SU-DHL-6 (cell line): ENCODE data around the gene CPVL.

Experiments
- H2AFZ ChIP-seq: fragments of 200-600 bp; sonication (generic); 2 replicates; pipeline ENCODE4 v1.6.1; 2014; ENCODE audit warnings: low read depth, mild to moderate bottlenecking, moderate library complexity, mixed read lengths, antibody characterized with exemption, low read length; ENCODE audit not compliant: severe bottlenecking
- H3F3A ChIP-seq: fragments of 200-600 bp; shearing (Covaris generic); 2 replicates; pipeline ENCODE4 v1.6.0; 2016; ENCODE audit warnings: antibody characterized with exemption, mild to moderate bottlenecking; ENCODE audit not compliant: insufficient read depth
- H3K27ac ChIP-seq: fragments of 200-600 bp; sonication (generic); 2 replicates; pipeline ENCODE4 v1.5.1; 2016; ENCODE audit warnings: low read depth, mild to moderate bottlenecking, low read length, moderate library complexity, mixed read lengths
- H3K27me3 ChIP-seq: fragments of 200-600 bp; sonication (generic), shearing (Covaris generic); 2 replicates; pipeline ENCODE4 v1.6.0; 2014; ENCODE audit warnings: mild to moderate bottlenecking, low read length
- H3K36me3 ChIP-seq: fragments of 200-600 bp; sonication (generic); 2 replicates; pipeline ENCODE4 v1.6.1; 2014; ENCODE audit warnings: mild to moderate bottlenecking, low read length, mixed read lengths
- H3K4me2 ChIP-seq: fragments of 300-600, 200-600 bp; shearing (Covaris generic), sonication (generic); 2 replicates; pipeline ENCODE4 v1.6.0; 2014; ENCODE audit warnings: low read length, low read depth, mild to moderate bottlenecking; ENCODE audit not compliant: poor library complexity, severe bottlenecking
- H3K4me3 ChIP-seq: fragments of 200-600 bp; sonication (generic); 2 replicates; pipeline ENCODE4 v1.5.1; 2014; ENCODE audit warnings: antibody characterized with exemption, low read length, mild to moderate bottlenecking, mixed read lengths; ENCODE audit not compliant: insufficient read depth, poor library complexity, severe bottlenecking
- H3K79me2 ChIP-seq: fragments of 200-600 bp; sonication (generic); 2 replicates; pipeline ENCODE4 v1.6.1; 2014; ENCODE audit warnings: mild to moderate bottlenecking, low read length, moderate library complexity; ENCODE audit not compliant: insufficient read depth
- H3K9ac ChIP-seq: fragments of 200-600 bp; sonication (generic); 2 replicates; pipeline ENCODE4 v1.7.0; 2014; ENCODE audit warnings: mild to moderate bottlenecking, low read length
- H3K9me2 ChIP-seq: fragments of 200-600 bp; sonication (generic); replicated peaks from 2 replicates; pipeline ENCODE4 v1.6.1; 2014; ENCODE audit warnings: low read length; ENCODE audit not compliant: insufficient read depth
- H3K9me3 ChIP-seq: fragments of 200-600 bp; sonication (generic); 2 replicates; pipeline ENCODE4 v1.6.1; 2014; ENCODE audit warnings: low read length, mixed read lengths; ENCODE audit not compliant: insufficient read depth
- H4K20me1 ChIP-seq: fragments of 200-600 bp; sonication (generic); 2 replicates; pipeline ENCODE4 v1.6.1; 2014; ENCODE audit warnings: low read depth, mild to moderate bottlenecking, antibody characterized with exemption, low read length, moderate library complexity, mixed read lengths
- CTCF ChIP-seq: fragments of 200-600 bp; sonication (generic); IDR thresholded peaks from one replicate; pipeline ENCODE4 v1.5.1; 2017; ENCODE audit warnings: antibody characterized with exemption, mild to moderate bottlenecking, low read length, moderate library complexity; ENCODE audit not compliant: insufficient read depth, poor library complexity, severe bottlenecking
- EZH2phosphoT487 ChIP-seq: fragments of 200-600 bp; sonication (generic), shearing (Covaris generic); conservative IDR thresholded peaks from 2 replicates; pipeline ENCODE4 v1.6.1; 2018; ENCODE audit warnings: mild to moderate bottlenecking, antibody characterized with exemption, low read length, moderate library complexity, mixed read lengths

Gene CPVL

GRCh38 chr7:29014725-29015124 is 131.6 kb downstream of the CPVL start:
- H3K9me3 ChIP-seq: no peaks in the 10 kb centered on the region
- no peaks in the 10 kb centered on the region for H3K27me3 ChIP-seq
- TF ChIP-seq CTCF: no peak
- no peak for TF ChIP-seq EZH2phosphoT487
- H3K36me3 ChIP-seq: no peaks in the 10 kb centered on the region
- H3K79me2 ChIP-seq: no peaks in the 10 kb centered on the region
- H3K9me2 ChIP-seq: no peaks in the 10 kb centered on the region
- no peak overlapping the region for H3K4me2 ChIP-seq
- H3F3A ChIP-seq: no peaks in the 10 kb centered on the region
- no peak overlapping the region for H3K27ac ChIP-seq
- no peak overlapping the region for H3K9ac ChIP-seq
- no peak overlapping the region for H3K4me3 ChIP-seq
- no peak overlapping the region for H2AFZ ChIP-seq
- H4K20me1 ChIP-seq: no peaks in the 10 kb centered on the region

- H3K4me3 ChIP-seq: no peak overlapping the region
- no peaks in the 10 kb centered on the region for H3K9me2 ChIP-seq
- H3K79me2 ChIP-seq: no peaks in the 10 kb centered on the region
- no peak overlapping the region for H3K27ac ChIP-seq
- H3K27me3 ChIP-seq: no peaks in the 10 kb centered on the region
- H3K36me3 ChIP-seq: no peaks in the 10 kb centered on the region
- no peak overlapping the region for H3K9ac ChIP-seq
- no peak overlapping the region for H2AFZ ChIP-seq
- no peaks in the 10 kb centered on the region for H3F3A ChIP-seq
- TF ChIP-seq EZH2phosphoT487 (no peak), CTCF (no peak)
- no peaks in the 10 kb centered on the region for H4K20me1 ChIP-seq
- no peak overlapping the region for H3K4me2 ChIP-seq
- no peaks in the 10 kb centered on the region for H3K9me3 ChIP-seq
These were observed 132.4 kb downstream of the CPVL start for GRCh38 chr7:29013931-29014330.

GRCh38 chr7:29013082-29013695 is 133.1 kb downstream of the CPVL start:
- Histone ChIP-seq H3K4me3 (no peak overlapping the region), H2AFZ (no peak overlapping the region), H3K9ac (no peak overlapping the region), H3K27ac (no peak overlapping the region), H4K20me1 (no peaks in the 10 kb centered on the region), H3F3A (no peaks in the 10 kb centered on the region), H3K9me2 (no peaks in the 10 kb centered on the region), H3K9me3 (no peaks in the 10 kb centered on the region), H3K79me2 (no peaks in the 10 kb centered on the region), H3K4me2 (no peak overlapping the region), H3K27me3 (no peaks in the 10 kb centered on the region), H3K36me3 (no peaks in the 10 kb centered on the region)
- TF ChIP-seq CTCF (no peak), EZH2phosphoT487 (no peak)
